Measurements from ENCODE around the gene SAMD14.

GRCh38 chr17:50149091-50149416 lies 19.1 kb upstream of the SAMD14 start:
- TF ChIP-seq CTCF (IDR thresholded peaks at IDR 0.05) (no peak), POLR2A (IDR thresholded peaks at IDR 0.05) (no peak)

All from lower leg skin (tissue), 3 donors.